Measurements from ENCODE around the gene MRPL44. TPM values are rescaled to one million over a fixed set of nuclear protein-coding genes. Genes with fewer than 3 reads are reported as not detected.
A peak's percentile ranks its signal among the peaks of the same experiment; 100 is the strongest.

The MRPL44 gene
- total RNA-seq, 1 donor: 33.6 TPM

DNA sequence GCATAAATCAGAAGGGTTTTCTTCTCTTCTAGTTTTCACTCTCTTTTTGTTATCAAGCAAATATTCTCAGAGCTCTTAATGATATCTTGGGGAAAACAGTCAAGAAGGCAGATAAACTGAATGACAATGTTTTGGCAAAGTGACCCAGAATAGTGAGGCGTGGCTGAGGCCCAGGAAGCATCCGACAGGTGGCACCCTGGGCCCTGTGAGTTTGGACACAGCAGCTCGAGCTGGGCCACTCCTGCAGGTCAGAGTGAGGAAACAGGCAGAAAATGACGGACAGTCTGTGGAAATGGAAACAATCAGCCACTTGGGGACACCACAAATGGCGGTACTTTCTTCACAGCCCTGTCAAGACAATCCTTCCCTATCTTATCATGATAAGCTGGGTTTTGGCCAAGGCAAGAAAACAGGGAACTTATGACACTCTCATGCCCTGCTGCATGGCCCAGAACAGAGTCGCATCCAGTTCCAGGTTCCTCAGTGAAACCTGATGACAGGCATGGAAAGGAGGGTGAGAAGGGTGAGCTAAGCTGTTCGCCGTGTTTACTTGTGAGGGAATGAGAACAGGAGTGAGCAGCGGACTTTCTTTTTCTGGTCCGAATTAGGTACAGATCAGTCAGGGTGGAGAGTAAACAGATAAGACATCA is 32.1 kb downstream of the MRPL44 start:
- no peak overlapping the region for H3K4me3 ChIP-seq (ENCODE audit: low read depth, low read length)
- DNase-seq (ENCODE audit: low read depth): no peak
- no peak for TF ChIP-seq CTCF (IDR thresholded peaks at IDR 0.05; ENCODE audit: insufficient read depth, low read length)

DNA sequence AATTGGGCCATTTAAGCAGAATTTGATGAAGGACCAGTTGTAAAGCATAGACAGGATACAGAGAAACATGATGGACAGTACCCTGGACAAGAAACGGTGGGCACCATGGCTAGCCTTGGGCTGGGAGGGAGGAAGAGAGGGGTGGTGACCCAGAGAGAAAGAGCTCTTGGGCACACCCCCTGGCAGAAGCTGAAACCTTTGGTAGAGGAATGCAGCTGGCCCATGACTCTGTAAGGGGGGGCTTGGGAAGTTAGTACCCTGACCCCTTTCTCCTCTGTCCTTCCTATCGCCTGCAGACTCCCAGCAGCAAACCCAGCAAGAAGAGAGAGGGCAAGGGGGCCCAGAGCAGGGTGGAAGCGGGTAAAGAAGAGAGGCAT is 32.6 kb downstream of the MRPL44 start:
- no peak overlapping the region for H3K4me3 ChIP-seq (ENCODE audit: low read depth, low read length)
- no peak for TF ChIP-seq CTCF (IDR thresholded peaks at IDR 0.05; ENCODE audit: insufficient read depth, low read length)
- DNase-seq (ENCODE audit: low read depth): no peak

- no peak for TF ChIP-seq CTCF (IDR thresholded peaks at IDR 0.05; ENCODE audit: insufficient read depth, low read length)
- DNase-seq (ENCODE audit: low read depth): no peak
- no peak overlapping the region for H3K4me3 ChIP-seq (ENCODE audit: low read depth, low read length)
Measured at GRCh38 chr2:223991611-223992010, 34.3 kb downstream of the MRPL44 start.

GRCh38 chr2:223993634-223994232 is 36.5 kb downstream of the MRPL44 start:
- DNase-seq (ENCODE audit: low read depth): peak; percentile 91
- peak; percentile 80 for TF ChIP-seq CTCF (IDR thresholded peaks at IDR 0.05; ENCODE audit: insufficient read depth, low read length)
- no peak overlapping the region for H3K4me3 ChIP-seq (ENCODE audit: low read depth, low read length)

DNA sequence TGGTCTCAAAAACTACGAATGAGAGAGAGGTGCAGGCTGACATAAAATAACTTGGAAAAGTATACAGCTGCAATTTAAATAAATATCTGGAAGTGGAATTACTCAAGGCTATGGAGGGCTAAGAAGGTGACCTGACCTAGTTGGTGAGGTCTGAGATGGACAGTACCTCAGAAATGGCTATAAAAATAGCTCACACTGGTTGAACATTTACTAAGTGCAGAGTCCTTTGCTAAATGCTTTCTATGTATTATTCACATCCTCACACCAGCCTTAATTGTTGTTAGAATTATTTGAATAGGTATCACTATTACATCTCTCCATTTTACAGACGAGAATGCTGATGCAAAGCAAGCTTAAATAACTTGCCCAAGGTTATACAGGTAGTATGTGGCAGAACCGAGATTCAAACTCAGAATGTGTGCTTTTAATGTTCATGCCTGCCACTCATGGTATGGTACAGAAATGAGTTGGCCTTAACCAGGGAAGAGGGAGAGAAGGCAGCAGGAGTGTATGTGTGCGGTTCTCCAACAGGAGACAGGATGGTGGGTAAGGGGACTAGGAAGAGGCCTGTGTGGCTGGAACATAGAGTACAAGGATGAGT is 37.4 kb downstream of the MRPL44 start:
- no peak for DNase-seq (ENCODE audit: low read depth)
- H3K4me3 ChIP-seq (ENCODE audit: low read depth, low read length): no peak overlapping the region
- TF ChIP-seq CTCF (IDR thresholded peaks at IDR 0.05; ENCODE audit: insufficient read depth, low read length): no peak

DNA sequence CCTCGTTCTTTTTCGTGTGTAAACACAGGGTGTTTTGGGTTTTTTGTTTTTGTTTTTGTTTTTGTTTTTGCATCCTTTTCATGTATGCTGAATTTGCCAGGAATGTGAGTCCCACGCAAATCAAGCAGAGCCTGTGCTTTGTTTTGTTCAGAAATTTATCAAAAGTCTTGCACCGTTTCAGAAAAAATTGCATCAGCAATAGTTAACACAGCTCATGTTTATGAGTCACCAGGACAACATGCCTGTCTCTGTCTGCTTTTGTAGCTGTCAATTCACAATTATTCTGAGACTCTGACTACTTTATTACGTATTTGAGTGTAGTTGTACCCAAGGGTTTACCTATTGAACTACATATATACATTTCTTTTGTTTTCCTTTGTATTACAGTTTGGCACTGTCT is 38.3 kb downstream of the MRPL44 start:
- TF ChIP-seq CTCF (IDR thresholded peaks at IDR 0.05; ENCODE audit: insufficient read depth, low read length): no peak
- peak; percentile 79 for DNase-seq (ENCODE audit: low read depth)
- H3K4me3 ChIP-seq (ENCODE audit: low read depth, low read length): no peak overlapping the region

Data from fibroblast of the aortic adventitia (primary cell).